Limb (tissue), 2 donors: ENCODE results near the gene PSORS1C2.
"Not testable (repeated sequence)": the region's sequence is repeated elsewhere in the genome, so short reads cannot be mapped to it uniquely, and the experiment has no call there.

ENCODE experiments used
- DNase-seq, 2 donors: peaks; one replicate each; pipeline ENCODE4 v3.0.0-alpha.2; 2016; ENCODE audit errors: extremely low spot score in 2 of 2

The PSORS1C2 gene

DNA sequence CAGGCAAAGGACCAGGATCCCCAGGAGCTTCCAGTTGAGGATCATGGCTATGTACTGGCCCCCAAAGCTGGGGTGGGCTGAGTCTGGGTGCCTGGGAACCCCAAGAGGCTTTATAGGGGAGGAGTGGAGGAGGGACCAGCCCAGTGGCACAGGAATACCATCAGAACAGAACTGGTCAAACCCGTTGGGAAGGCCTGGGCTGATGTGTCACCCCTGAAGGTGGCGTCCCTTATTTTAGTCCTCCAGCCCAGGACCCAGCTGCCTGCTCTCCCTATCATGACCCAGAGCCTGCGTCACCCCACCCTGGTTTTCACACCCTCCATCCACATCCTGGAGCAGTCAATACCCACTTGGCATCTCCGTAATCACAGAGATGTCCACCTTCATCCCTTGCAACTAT, at the start of gene PSORS1C2:
TSS of gene PSORS1C2 (minus strand) at position 85 of the 400 bp plus-strand sequence. CDS start at position 45, 40 bp downstream.
- DNase-seq: no peak

GRCh38 chr6:31187780-31188194, 48.9 kb upstream of the PSORS1C2 start:
- DNase-seq: no peak

DNA sequence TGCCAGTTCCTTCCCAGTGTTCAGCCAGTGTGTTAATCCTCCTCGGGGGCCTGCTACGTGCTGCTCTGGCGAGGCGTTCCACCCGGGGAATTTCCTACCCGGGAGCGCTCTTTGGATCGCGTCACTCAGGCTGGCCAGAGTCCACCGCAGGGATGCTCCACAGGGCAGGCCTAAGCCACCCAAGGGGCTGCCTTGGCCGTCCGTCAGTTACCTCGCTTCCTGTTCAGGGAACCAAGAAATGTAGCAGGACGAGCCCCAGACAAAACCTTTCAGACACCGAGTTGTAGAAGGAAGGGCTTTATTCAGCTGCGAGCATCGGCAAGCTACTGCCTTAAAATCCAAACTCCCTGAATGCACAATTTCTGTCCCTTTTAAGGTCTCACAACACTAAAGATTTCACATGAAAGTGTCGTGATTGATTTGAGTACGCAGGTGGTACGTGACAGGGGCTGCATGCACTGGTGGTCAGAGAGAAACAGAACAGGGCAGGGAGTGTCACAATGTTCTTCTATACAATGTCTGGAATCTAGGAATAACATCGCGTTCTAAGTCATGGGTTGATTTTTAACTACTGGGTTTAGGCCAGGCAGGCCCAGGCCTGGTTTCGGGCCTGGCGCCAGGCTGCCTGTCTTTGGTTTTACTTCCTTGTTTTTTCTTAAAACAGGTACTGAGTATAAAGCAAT, 47.3 kb upstream of the PSORS1C2 start:
- no peak for DNase-seq

DNA sequence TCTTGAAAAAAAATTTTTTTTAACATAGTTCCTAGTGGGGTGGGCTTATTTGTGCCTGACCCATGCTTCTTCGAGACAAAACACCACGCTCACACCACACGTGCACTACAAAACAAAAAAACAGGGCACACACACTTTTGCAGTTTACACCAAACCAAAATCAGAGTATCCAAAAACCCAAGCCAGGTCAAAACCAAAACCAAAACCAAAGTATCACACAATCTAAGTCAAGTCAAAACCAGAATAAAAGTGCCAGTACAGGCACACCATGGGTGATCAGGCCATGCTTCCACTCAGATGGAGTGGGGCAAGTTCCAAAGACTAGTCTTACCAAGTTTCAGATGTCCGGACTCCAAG, 46.8 kb upstream of the PSORS1C2 start:
- not testable (repeated sequence) for DNase-seq

DNA sequence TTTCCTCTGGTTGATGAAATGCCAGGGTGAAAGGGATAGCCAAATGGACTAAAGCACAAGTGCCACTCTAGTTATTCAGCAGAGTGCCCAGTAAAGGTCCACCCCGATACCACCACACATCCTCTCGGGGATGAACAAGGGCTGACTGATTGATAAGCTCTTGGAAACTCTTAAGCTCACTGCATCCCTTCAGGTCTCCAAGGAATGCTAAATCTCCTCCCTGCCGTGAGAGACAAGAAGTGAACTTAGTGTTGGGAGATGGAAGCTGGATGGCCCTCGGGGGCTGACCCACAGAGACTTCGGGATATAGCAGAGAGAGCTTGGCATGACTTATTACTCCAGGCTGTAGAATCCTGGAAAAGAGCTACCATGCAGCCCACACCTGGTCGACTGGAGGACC, 45.0 kb upstream of the PSORS1C2 start:
- not testable (repeated sequence) for DNase-seq

DNA sequence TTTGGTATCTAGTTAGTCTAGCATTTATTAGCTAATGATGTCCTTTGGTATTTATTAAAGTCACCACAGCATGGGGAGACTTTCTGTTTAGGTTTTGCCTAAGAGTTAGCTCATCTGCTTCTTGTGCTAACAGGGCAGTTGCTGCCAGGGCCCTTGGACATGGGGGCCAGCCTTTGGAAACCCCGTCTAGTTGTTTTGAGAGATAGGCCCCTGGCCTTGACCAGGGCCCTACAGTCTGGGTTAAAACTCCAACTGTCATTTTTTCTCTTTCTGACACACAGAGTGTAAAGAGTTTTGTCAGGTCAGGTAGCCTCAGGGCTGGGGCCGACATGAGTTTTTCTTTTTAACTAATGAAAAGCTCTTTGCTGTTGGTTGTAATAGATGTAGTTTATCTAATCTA, 44.4 kb upstream of the PSORS1C2 start:
- not testable (repeated sequence) for DNase-seq

DNA sequence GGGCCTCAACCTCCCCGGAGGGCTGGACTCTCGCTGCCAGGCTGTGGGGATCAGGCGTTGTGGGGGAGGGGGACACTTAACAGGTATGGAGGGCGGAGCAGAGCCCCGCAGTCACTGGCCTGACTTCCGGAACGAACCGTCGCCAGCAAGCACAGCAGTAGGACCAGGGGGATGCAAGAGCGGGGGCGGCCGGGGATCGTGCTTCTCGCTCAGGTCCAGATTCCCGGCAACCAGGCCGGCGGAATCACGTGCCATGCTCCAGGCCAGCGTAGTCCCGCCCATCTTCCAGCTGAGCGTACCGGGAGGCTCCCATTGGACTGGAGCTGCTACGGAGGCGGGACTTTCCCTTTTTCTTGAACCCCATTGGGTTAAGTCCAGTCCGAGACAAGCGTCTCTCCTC, 41.6 kb upstream of the PSORS1C2 start:
- DNase-seq: peak; percentile 64 to 68

DNA sequence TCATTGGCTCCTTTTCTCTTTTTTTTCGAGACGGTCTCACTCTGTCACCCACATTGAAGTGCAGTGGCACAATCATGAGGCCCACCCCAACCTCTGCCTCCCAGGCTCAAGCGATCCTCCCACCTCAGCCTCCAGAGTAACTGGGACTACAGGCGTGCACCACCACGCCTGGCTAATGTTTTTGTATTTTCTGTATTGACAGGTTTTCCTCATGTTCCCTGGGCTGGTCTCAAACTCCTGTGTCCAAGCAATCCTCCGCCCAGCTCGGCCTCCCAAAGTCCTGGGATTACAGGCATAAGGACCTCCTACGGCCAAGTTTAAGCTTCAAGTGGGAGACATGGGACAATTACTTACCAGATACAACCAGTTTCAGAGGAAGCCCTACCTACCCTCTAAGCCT, 41.0 kb upstream of the PSORS1C2 start:
- no peak for DNase-seq

DNA sequence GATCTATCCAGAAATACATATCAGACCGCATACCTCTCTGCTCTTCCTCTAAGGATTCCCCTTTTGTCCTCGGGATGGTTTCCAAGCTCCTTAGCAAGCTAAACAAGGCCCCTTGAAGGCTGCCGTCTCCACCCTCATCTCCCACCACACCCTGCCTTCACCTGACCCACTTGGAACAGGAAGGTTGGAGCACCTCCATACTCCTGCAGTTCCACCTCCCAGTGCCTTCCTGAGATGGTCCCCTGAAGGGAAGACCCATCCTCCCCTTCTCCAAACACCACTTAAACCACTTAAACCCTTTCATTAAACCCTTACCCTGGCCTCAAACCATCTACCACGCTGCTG, 40.1 kb upstream of the PSORS1C2 start:
- DNase-seq: no peak

GRCh38 chr6:31178143-31179041, 39.5 kb upstream of the PSORS1C2 start:
- no peak for DNase-seq

GRCh38 chr6:31175971-31176370, 37.1 kb upstream of the PSORS1C2 start:
- DNase-seq: peak in 1 of 2 donors; percentile 2

DNA sequence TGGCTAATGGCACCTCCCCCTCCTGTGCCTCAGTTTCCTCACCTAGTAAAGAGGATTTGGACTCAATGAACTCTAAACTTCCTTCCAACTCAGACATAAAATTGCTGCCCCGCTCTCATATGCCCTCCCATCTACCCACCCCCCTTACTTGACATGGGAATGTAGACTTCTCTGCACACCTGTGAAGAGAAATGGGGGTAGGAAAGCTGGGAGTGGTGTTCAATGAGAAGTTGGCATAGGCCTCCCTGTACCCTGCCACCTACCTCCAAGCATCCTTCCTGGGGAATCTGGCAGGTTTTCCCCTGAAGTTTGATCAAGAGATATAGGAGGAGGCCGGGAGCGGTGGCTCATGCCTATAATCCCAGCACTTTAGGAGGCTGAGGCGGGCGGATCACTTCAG, 35.5 kb upstream of the PSORS1C2 start:
- DNase-seq: no peak

DNA sequence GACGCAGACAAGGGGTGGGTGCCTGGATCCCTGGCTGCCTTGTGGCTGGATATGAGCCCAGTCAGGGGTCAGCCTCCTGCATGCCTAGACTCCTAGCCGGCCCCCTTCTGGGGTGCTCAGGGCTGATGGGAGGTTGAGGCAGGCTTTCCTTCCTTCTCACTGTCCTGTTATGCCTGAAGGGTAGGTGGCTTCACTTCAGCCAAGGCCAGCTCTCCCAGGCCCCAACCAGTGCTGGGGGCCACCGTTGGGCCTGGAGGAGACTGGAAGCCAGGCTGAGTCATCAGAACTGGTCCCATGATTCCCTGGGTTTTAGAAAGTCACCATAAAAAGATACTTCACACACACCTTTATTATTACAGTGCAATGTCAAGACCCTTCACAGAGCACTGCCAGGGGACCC, 34.5 kb upstream of the PSORS1C2 start:
- no peak for DNase-seq

- DNase-seq: no peak
These were observed 34.1 kb upstream of the PSORS1C2 start for GRCh38 chr6:31172973-31173384.

GRCh38 chr6:31171931-31172905, 33.4 kb upstream of the PSORS1C2 start:
- DNase-seq: no peak

DNA sequence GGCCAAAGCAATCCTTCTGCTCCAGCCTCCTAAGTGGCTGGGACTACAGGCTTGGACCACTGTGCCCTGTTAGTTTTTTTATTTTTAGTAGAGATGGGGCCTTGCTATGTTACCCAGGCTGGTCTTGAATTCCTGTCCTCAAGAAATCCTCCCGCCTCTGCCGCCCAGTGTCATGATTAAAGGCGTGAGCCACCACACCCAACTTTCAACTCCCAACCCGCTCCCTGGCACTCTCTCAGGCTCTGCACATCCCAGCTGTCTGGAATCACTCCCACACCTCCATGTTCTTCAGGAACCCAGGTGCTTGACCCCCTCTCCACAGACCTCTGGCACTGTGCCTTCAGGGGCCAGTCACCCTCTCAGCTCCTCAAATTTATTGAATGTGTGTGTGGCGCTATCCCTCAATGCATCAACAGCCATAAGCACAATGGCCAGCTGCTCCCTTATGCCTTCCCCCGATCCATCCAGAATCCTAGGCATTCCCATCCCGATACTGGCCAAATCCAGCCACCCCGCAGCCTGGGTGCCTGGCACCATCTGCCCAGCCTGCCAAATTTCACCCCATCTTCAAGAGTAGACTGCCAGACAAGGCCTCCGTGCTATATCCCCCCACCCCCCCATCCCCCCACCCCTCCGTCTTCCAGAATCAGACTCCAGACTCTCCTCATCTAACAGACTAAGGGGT, 32.3 kb upstream of the PSORS1C2 start:
- no peak for DNase-seq

GRCh38 chr6:31170600-31170881, 31.7 kb upstream of the PSORS1C2 start, which contains the start of gene POU5F1:
Gene POU5F1, minus strand, starts transcription at chr6:31170682. Its CDS starts 62 bp downstream, at chr6:31170620.
- no peak for DNase-seq

- DNase-seq: not testable (repeated sequence)
These were observed 31.2 kb upstream of the PSORS1C2 start for GRCh38 chr6:31169858-31170599.

GRCh38 chr6:31169123-31169857, 30.4 kb upstream of the PSORS1C2 start:
- no peak for DNase-seq

GRCh38 chr6:31168606-31169005, 29.7 kb upstream of the PSORS1C2 start:
- DNase-seq: no peak
